Peyer's patch (tissue), 4 donors: ENCODE measurements around the gene CRHBP.

Source experiments
- CTCF ChIP-seq, 6 experiments: fragments of 450-650 bp in 4 of 6; fragments of 200-600 bp in 2 of 6; sonication (generic) in 1 of 6; IDR thresholded peaks; one replicate each; pipeline ENCODE4 v1.5.1; 2017 to 2019; ENCODE audit warnings: antibody characterized with exemption in 6 of 6, mild to moderate bottlenecking in 3 of 6, moderate library complexity in 1 of 6
- POLR2A ChIP-seq, 2 donors: fragments of 450-650 bp; IDR thresholded peaks; one replicate each; pipeline ENCODE4 v1.5.1; 2017; ENCODE audit warnings: antibody characterized with exemption in 2 of 2, mild to moderate bottlenecking in 2 of 2, moderate library complexity in 2 of 2

GRCh38 chr5:76927961-76928360 lies 24.9 kb upstream of the CRHBP start:
- TF ChIP-seq CTCF (IDR thresholded peaks at IDR 0.05) (no peak), POLR2A (IDR thresholded peaks at IDR 0.05) (no peak)
